OCI-M1 (cell line): ENCODE data around the gene ZC3HAV1.
"Not testable (repeated sequence)": the region's sequence is repeated elsewhere in the genome, so short reads cannot be mapped to it uniquely, and the experiment has no call there.

ENCODE experiments used
- DNase-seq: peaks from one replicate; lab custom pipeline; 2025; lab: John Stamatoyannopoulos, UW

Gene ZC3HAV1

DNA sequence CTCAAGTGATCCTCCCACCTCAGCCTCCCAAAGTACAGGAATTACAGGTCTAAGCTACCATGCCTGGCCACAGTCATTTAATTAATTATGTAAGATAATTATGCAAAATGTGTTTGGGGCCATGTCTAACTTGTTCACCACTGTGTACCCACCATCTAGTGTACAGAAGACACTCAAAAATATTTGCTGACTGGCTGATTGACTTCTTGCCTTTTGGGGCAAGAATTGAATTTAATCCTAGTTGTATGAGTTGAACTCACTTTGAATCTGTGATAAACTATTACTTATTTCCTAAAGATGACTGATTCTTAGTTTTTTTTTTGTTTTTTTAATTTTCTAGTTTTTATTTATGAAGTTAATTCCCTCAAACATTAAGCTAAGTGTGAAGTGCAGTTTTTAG, 57.9 kb downstream of the ZC3HAV1 start:
- DNase-seq = no peak

DNA sequence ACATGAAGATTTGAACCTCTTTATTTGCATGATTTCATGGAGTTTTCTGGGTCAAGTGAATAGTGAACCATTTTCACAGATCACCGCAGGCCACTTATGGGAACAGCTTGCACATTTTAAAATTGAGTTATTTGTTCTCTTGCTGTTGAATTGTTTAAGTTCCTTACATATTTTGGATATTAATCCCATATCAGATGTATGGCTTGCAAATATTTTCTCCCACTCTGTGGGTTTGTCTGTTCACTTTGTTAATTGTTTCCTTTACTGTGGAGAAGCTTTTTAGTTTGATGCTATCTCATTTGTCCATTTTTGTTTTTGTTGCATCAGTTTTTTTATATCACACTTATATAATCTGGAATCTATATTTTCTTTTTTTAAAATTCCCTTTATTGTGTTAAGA, 59.6 kb downstream of the ZC3HAV1 start:
- DNase-seq = no peak

DNA sequence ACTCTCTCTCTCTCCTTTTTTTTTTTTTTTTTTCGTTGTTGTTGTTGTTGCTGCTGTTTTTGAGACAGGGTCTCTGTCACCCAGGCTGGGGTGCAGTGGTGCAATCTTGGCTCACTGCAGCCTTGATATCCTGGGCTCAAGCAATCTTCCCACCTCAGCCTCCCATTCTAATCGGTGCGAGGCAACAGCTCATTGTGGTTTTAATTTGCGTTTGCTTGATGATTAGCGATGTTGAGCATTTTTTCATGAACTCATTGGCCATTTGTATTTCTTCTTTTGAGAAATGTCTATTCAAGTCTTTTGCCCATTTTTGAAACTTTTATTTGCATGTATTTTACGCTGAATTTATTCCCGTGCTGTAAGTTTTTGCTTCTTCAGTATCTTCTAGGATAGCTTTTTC, 60.4 kb downstream of the ZC3HAV1 start:
- no peak for DNase-seq

DNA sequence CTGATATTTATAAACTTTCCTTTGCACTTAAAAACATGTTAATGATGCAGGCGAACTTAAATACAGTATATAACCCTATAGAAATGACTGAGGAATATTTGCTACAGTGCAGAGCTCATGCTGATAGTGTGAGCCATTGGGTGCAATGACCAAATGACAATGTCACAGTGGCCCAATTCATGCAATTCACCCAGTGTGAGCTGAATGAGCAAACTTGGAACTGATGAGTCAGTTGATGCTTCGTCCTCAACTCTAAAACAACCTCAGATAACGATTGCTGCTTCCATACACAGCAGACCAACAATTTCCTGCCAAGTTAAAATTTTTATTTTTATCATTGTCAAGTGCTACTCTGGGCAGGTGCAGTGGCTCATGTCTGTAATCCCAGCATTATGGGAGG, 61.5 kb downstream of the ZC3HAV1 start:
- DNase-seq = no peak

DNA sequence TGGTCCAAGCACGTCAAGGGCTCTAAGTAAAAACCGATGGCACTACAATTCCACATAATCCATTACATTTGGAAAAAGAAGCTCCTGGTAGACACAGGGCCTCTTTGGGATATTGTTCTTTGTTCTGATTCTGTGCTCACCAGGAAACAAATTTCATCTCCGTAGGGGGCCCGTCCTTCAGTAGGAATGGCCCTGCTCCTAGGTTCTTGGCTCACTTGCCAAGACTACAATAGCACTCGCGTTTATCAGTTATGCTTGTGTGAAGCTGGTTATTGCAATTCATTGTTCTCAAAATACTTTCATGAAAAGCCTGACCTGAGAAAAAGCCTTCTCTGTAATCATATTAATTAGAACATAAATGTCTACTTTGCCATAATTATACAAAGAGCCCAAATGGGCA, 63.4 kb downstream of the ZC3HAV1 start:
- no peak for DNase-seq

DNA sequence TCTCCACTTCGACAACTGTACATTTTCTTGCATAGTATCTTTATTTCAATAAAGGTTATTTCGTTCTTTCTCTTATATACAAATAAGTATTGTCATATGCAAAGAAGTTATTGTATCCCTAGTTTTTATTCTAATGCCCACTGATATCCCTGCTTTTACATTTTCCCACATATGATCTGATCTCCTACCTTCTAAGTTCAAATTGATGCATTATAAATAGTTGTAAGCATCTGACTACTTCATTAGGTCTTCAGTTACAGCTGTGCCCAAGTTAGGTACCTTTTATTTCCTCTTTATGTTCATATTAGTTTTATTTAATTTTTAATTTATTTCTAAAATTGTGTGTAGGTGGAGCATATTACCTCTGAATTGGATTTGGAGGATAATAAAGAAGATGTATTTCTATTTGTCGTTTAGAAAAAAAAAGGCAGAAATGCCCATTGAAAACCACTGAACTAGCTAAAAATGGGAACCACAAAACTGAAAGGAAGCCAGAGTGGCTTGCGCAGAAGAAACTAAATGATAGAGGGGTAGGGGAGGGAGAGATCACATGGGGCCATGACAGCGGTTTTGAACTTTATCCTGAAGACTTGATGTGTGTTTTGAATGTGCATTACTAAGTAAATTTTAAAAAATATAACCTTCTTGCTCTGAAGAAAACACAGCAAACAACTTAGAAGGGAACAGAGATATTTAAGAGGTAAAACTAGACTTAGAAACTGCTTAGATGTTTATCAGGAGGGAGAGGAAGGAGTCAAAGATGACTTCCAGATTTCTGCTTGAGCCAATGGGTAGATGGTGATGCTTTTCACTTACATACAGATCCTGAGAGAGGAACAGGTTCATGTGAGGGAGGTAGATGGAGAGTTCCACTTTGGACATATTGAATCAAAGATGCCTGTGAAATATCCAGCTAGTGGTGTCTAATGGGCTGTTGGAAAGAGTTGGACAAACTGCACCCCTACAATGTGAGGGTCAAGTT, 64.4 kb downstream of the ZC3HAV1 start:
- peak; percentile 76 for DNase-seq

GRCh38 chr7:139043823-139044812, 65.4 kb downstream of the ZC3HAV1 start:
- DNase-seq = peak; percentile 88

DNA sequence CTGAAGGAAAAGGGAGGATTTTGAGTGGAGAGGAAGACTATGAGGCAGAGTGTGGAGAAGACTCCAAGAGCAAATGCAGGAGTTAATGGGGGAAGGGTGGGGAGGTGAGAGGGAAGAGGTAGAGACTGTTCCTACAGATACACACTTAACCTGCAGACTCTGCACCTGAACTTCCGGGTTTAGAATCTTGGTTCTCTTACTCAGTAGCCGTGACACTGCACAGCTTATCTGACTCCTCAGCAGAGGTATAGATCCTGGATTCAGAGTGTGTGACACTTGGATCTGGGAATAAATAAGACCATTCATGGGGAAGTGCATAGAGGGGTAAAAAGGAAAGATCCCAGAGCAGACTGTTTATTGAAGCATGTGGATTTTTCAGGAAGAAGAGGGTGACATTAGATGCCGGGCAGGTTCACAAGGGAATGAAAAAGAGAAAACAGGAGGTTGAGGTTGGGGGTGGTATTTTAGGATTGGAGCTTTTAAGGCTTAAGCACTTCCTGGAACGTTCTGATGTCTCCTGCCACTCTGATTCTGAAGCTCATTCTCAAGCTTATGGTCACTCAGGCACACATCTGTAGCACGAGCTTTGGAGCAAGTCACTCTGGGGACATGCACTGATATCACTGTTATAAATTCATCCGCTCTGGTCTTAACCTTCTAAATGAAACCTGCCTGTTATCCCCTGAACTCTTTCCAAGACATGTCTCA, 68.0 kb downstream of the ZC3HAV1 start:
- DNase-seq = peak; percentile 21

- DNase-seq = no peak
These were observed 70.8 kb downstream of the ZC3HAV1 start for GRCh38 chr7:139038691-139039090.

GRCh38 chr7:139036901-139037300, 72.6 kb downstream of the ZC3HAV1 start:
- DNase-seq = no peak

- no peak for DNase-seq
These were observed 73.8 kb downstream of the ZC3HAV1 start, which contains the start of gene ZC3HAV1L for GRCh38 chr7:139035586-139036353. Gene ZC3HAV1L, minus strand, starts transcription at chr7:139036042. Its CDS starts 25 bp downstream, at chr7:139036017.

DNA sequence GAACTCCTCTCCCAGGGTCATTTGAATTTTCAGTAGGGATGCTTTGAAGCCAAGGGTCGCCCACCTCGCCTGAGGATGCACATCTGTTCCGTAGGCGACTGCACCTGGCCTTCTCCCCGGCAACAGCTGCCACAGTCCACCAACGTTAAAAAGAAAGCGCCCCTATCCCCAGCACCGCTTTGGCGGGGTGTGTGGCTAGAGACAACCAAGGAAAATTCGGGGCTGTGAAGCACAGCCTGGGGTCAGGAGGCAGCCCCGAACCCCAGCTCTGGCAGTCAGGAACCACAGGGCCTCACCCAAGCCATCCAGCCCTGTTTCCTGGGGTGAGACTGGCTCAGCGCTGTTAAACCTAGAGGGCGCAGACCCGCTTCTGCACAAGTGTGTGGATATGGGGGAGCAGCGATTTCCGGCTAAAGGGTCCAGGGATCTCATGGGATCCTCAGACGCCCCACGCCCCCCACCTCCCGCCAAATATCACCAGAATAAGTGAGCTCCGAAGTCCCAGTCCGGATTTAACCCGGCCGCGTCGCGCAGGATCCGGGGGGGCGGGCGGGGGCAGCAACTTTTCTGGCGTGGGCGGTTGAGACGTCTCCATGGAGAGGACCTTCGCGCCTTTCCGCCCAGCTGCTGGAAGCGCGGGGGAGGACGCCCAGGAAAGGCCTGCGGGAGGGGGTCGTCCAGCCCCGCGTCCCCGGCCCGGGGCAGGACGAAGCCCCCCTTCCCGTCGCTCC, 74.5 kb downstream of the ZC3HAV1 start:
- DNase-seq = no peak

DNA sequence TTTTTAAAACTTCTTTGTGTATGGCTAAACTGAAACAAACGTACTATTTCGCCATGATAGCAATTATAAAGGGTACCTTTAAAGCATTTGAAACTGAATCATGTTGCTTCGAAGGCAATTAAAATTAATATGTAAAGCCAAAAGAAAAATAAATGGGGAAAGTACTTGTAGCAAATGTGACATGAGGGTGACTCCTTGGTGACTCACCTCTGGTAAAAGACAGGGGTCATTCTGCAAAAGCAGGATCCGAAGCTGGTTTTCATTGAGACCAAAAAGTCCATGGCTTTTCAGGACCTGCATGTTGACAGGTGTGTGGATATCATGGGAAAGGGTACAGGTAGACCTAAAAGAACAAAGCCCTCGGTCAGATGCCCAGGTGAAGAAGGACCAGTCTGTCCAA, 75.2 kb downstream of the ZC3HAV1 start:
- no peak for DNase-seq

- DNase-seq = no peak
These were observed 76.0 kb downstream of the ZC3HAV1 start for GRCh38 chr7:139033346-139034114.

- DNase-seq = no peak
These were observed 77.0 kb downstream of the ZC3HAV1 start for GRCh38 chr7:139032473-139032872.

- DNase-seq = no peak
These were observed 80.2 kb downstream of the ZC3HAV1 start for GRCh38 chr7:139029353-139029752.

DNA sequence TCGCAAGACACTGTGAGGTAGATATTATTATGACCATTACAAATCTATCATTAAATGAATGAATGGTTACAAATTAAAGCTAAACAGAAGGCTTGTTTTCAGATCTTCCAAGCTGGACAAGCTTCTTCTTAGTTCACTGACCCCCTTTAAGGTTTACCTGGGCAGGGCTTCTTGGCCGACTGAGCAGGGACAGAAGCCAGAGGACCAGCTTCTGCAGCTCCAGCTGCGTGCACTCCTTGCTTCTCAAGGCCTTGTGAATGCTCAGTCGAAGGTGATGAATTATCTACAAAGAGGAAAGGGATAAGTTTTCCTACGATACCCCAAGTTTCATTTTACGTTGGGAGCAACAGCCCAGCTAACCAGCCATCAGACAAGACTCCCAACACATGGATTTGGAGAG, 83.0 kb downstream of the ZC3HAV1 start:
- DNase-seq = no peak

DNA sequence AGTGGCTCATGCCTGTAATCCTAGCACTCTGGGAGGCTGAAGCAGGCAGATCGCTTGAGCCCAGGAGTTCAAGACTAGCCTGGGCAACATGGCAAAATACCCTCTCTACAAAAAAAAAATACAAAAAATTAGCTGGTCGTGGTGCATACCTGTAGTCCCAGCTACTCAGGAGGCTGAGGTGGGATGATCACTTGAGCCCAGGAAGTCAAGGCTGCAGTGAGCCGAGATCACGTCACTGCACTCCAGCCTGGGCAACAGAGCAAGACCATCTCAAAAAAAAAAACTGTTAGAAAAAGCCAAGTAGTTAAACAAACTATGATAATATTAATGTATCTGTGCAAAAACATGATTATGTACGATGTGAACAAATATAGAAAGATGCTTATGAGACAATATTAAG, 83.7 kb downstream of the ZC3HAV1 start:
- DNase-seq = not testable (repeated sequence)

DNA sequence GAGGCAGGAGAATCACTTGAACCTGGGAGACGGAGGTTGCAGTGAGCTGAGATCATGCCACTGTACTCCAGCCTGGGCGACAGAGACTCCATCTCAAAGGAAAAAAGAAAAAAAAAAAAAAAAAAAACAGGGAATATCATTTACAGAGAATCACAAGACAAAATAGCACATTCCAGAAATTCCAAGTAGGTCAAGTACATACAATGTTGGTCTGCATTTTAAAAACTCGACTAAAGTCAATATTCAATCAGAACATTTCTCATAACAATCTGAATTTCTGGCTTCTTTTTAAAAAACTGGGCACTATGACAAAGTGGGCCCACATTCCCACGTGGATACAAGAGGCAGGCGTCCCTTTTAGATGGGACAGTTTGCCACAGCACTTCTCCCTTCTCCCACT, 86.4 kb downstream of the ZC3HAV1 start:
- no peak for DNase-seq

GRCh38 chr7:139022286-139022685, 87.2 kb downstream of the ZC3HAV1 start:
- DNase-seq = no peak
